ENCODE measurements around the gene MRFAP1L1.

GRCh38 chr4:6692379-6692778 lies 17.3 kb downstream of the MRFAP1L1 start:
- TF ChIP-seq, protein P1, sequence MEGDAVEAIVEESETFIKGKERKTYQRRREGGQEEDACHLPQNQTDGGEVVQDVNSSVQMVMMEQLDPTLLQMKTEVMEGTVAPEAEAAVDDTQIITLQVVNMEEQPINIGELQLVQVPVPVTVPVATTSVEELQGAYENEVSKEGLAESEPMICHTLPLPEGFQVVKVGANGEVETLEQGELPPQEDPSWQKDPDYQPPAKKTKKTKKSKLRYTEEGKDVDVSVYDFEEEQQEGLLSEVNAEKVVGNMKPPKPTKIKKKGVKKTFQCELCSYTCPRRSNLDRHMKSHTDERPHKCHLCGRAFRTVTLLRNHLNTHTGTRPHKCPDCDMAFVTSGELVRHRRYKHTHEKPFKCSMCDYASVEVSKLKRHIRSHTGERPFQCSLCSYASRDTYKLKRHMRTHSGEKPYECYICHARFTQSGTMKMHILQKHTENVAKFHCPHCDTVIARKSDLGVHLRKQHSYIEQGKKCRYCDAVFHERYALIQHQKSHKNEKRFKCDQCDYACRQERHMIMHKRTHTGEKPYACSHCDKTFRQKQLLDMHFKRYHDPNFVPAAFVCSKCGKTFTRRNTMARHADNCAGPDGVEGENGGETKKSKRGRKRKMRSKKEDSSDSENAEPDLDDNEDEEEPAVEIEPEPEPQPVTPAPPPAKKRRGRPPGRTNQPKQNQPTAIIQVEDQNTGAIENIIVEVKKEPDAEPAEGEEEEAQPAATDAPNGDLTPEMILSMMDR (IDR thresholded peaks at IDR 0.05; ENCODE audit: extremely low read depth in 1 of 2, insufficient read depth in 1 of 2, low read depth in 1 of 2, low read length in 2 of 2): no peak
- TF ChIP-seq, protein P2, sequence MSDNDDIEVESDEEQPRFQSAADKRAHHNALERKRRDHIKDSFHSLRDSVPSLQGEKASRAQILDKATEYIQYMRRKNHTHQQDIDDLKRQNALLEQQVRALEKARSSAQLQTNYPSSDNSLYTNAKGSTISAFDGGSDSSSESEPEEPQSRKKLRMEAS (IDR thresholded peaks at IDR 0.05; ENCODE audit: insufficient read depth, insufficient read length): no peak
- TF ChIP-seq POLR2AphosphoS5 (IDR thresholded peaks at IDR 0.05; ENCODE audit: insufficient read depth, low read depth, low read length) (no peak), GATA2 (IDR thresholded peaks at IDR 0.05; ENCODE audit: insufficient read depth, insufficient read length, low read depth, low read length) (no peak), POLR2A (IDR thresholded peaks at IDR 0.05; ENCODE audit: low read depth, low read length) (no peak)

Data from endothelial cell of umbilical vein (primary cell).